Activated CD4-positive, alpha-beta T cell treated with anti-CD3 and anti-CD28 coated beads, Interleukin-2, amount 10 ng/mL, durations not matched to agents 24 days and 14 days (primary cell): Measurements from ENCODE around the gene SRC. TPM values are rescaled to one million over a fixed set of nuclear protein-coding genes. Genes with fewer than 3 reads are reported as not detected.

ENCODE experiments used
- DNase-seq: peaks from one replicate; pipeline ENCODE4 v3.0.0; 2022
- H3K27ac Mint-ChIP-seq: one replicate; pipeline ENCODE4 v1.8.0; 2022; ENCODE audit warnings: mild to moderate bottlenecking, mixed read lengths
- H3K27me3 Mint-ChIP-seq: one replicate; pipeline ENCODE4 v1.8.0; 2022; ENCODE audit warnings: mixed read lengths
- H3K36me3 Mint-ChIP-seq: one replicate; pipeline ENCODE4 v1.8.0; 2022; ENCODE audit warnings: low read depth, mild to moderate bottlenecking, mixed read lengths
- H3K4me1 Mint-ChIP-seq: one replicate; pipeline ENCODE4 v1.8.0; 2021; ENCODE audit warnings: mixed read lengths
- H3K4me3 Mint-ChIP-seq: one replicate; pipeline ENCODE4 v1.8.0; 2022; ENCODE audit warnings: mild to moderate bottlenecking, moderate library complexity, mixed read lengths
- H3K9me3 Mint-ChIP-seq: one replicate; pipeline ENCODE4 v1.8.0; 2021; ENCODE audit warnings: mixed read lengths
- intact Hi-C: fragments of 100-400 bp; cut with micrococcal nuclease; formaldehyde crosslinking; loops from one replicate; pipeline ENCODE4 v1.15.1; 2023
- total RNA-seq: library from RNA; stranded (reverse); gene quantifications from 2 replicates; pipeline ENCODE4 v1.2.3, GENCODE V29; 2022

Gene SRC
- total RNA-seq, 1 donor from 2014 or later: 5.4 TPM

DNA sequence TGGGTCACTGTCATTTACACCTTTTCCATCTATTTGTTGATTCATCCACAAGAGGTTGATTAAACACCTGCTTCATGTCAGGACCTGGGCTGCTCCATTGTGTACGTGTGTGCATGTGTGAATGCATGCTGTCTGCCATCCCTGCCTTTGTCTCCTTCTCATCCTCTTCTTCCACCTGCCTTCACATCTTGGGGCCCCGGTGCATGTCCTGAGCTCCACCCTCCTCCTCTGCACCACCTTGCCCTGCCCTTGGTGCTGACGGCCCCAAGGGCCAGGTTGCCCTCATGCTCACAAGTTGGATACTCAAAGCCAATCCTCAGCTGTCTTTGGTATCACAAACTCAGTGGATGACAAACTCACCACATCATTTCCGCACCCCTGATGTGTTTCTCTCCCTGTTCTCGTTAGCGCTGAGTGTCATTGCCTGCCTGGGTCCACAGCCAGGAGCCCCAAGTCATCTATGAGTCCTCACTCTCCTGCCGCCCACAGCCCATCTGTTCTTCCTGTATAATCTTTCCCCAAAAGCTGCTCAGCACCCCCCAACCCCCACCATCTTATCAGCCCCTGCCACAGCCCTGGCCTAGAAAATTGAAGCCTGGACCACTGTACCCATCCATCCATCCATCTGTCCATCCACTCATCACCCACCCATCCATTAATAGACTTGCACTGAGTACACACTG is 85.0 kb downstream of the SRC start:
- Mint-ChIP-seq H3K36me3 (no peaks in the 10 kb centered on the region), H3K27ac (no peak overlapping the region), H3K4me3 (no peak overlapping the region), H3K9me3 (no peaks in the 10 kb centered on the region), H3K4me1 (no peaks in the 10 kb centered on the region), H3K27me3 (no peaks in the 10 kb centered on the region)
- intact Hi-C loops: no loop called here
- DNase-seq: no peak

DNA sequence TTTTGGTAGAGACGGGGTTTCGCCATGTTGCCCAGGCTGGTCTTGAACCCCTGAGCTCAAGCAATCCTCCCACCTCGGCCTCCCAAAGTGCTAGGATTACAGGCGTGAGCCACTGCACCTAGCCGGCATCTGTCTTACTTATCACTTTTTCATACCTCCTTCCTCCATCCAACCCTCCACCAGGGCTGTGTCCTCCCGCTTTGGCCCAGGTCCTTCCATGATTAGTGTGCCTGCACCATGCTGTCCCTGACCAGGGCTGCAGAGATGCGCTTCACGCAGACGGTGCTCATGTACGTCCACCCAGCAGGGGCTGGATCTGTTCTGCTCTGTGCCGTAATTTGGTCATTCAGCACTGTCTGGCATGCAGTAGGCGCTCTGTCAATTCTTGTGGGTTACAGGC is 85.8 kb downstream of the SRC start:
- no peak for DNase-seq
- H3K4me3 Mint-ChIP-seq: no peak overlapping the region
- H3K9me3 Mint-ChIP-seq: no peaks in the 10 kb centered on the region
- H3K27ac Mint-ChIP-seq: no peak overlapping the region
- no peaks in the 10 kb centered on the region for H3K4me1 Mint-ChIP-seq
- intact Hi-C loops: no loop called here
- no peaks in the 10 kb centered on the region for H3K36me3 Mint-ChIP-seq
- H3K27me3 Mint-ChIP-seq: no peaks in the 10 kb centered on the region

DNA sequence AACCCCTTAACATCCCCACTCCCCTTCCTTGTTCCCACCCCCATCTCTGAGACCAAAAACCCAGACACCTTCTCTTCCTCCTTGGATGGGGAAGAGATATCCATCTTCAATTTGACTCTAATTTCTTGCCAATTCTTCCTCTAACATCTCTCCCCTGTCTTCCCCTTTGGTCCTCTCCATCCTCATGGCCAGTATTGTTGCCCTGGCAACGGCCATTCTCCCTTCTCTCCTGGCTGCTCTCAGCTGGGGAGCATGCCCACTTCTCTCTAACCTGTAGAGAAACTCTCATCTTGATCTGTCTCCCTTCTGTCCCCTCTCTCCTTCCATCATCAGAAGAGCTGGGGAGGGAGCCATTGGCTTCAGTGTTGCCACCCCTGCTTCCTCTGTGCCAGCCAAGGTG is 86.7 kb downstream of the SRC start:
- Mint-ChIP-seq H3K9me3 (no peaks in the 10 kb centered on the region), H3K4me3 (no peak overlapping the region)

DNA sequence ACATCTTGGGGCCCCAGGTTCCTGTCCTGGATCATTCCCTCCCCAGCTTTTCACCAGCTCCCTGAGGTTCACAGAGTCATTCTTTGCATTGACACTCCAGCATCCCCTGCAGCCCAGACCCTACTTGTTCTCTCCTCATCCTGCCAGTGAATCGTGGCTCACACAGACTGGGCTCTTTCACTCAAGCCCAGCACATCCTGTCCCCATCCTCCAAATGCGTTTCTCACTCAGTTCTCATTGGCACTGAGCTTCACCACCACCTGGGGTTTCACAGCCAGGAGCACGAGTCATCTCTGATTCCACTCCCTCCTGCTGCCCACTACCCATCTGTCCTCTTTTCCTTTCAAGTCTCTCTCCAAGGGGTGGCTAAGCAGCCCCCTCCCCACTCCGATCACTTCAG is 89.7 kb downstream of the SRC start:
- H3K27ac Mint-ChIP-seq: no peak overlapping the region
- no peaks in the 10 kb centered on the region for H3K36me3 Mint-ChIP-seq
- intact Hi-C loops: no loop called here
- DNase-seq: no peak
- no peak overlapping the region for H3K4me3 Mint-ChIP-seq
- H3K9me3 Mint-ChIP-seq: no peaks in the 10 kb centered on the region
- H3K27me3 Mint-ChIP-seq: no peaks in the 10 kb centered on the region
- H3K4me1 Mint-ChIP-seq: no peaks in the 10 kb centered on the region

More for the DNA sequence above, 86.7 kb downstream of the SRC start:
- H3K27ac Mint-ChIP-seq: no peak overlapping the region
- no peak for DNase-seq
- H3K27me3 Mint-ChIP-seq: no peaks in the 10 kb centered on the region
- no peaks in the 10 kb centered on the region for H3K4me1 Mint-ChIP-seq
- no peaks in the 10 kb centered on the region for H3K36me3 Mint-ChIP-seq
- intact Hi-C loops: no loop called here

DNA sequence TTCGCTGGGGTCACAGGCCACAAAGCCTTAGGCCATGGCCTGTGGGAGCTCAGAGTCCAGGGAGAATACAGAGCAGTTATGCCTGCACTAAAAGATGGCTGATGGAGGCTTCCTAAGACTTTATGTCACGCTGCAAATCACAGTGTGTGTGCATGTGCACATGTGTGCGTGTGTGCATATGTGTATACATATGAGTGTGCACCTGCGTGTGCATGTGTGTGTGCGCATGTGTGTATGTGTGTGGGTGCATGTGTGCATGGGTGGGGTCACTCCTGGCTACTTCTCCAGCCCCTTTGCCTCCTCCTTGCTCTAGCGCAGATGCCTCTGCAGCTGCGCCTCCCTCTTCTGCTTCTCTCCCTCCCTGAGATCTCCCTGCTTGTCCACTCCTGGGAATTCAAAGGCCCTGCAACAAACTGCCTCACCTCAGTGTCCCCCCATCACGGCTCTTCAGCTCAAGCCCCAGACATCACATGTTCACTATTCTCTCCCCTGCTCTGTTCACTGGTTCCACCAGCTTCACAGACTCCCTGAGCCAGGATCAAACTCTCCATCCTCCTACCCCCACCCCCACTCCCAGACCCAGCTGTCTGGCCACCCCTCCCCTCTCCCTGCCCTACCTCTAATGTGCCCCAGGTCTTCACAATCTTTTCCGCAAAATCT is 90.7 kb downstream of the SRC start:
- intact Hi-C loops: no loop called here
- no peaks in the 10 kb centered on the region for H3K4me1 Mint-ChIP-seq
- H3K27me3 Mint-ChIP-seq: no peaks in the 10 kb centered on the region
- no peaks in the 10 kb centered on the region for H3K9me3 Mint-ChIP-seq
- no peaks in the 10 kb centered on the region for H3K36me3 Mint-ChIP-seq
- H3K27ac Mint-ChIP-seq: no peak overlapping the region
- no peak for DNase-seq
- H3K4me3 Mint-ChIP-seq: no peak overlapping the region

DNA sequence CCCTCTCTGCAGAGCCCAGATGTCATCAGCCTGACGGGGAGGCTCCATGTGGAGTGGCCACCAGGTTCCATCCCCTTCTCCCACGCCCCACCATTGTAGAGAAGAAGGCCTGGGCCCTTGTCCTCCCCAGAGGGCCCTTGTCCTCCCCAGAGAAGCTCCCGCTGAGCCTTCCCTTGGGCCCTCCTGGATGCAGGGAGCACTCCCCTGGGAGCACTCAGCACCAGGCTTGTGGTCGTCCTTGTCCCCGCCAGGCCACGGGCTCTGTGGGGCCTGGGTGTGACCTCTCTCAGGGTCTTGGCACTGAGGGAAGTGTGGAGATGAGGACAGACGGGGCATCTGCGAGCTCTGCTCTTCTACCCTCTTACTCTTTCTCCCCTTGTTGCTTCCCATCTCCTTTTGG is 91.7 kb downstream of the SRC start:
- no peak overlapping the region for H3K27ac Mint-ChIP-seq
- no peaks in the 10 kb centered on the region for H3K4me1 Mint-ChIP-seq
- no peaks in the 10 kb centered on the region for H3K9me3 Mint-ChIP-seq
- no peaks in the 10 kb centered on the region for H3K27me3 Mint-ChIP-seq
- DNase-seq: no peak
- H3K36me3 Mint-ChIP-seq: no peaks in the 10 kb centered on the region
- no peak overlapping the region for H3K4me3 Mint-ChIP-seq
- intact Hi-C loops: no loop called here

DNA sequence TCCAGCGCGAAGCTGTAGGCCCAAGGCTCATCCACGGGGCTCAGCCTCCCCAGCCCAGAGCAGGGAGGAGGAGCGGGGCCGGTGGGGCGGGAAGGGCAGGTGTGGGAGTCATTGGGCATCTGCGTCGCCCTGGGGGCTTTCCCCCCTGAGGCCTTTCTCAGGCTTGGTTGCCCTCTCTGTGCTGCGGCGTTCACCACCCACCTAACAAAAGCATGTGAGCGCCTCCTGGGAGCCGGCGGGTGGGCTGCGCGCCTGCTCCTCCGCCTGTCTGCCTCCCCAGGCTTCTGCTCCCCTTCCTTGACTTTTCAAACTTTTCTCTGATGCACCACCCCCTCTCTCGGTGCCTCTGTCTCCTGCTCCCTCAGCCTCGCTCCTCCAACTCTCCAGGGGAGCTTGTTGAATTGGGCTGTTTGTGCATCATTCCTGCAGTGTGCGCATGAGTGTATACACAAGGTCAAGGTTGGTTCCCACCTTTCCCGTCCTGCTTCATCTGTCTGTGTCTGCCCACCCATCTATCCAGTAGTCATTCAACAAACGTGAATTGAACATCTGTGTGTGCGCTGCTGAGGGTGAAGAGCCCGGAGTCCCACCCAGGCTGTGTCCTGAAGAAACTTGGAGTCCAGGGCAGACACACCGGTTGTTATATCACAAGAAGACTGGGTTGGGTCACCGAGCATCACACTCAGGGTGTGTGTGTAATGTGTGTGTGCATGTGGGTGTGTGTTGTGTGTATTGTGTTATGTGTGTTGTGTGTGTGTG is 92.7 kb downstream of the SRC start:
- intact Hi-C loops: no loop called here
- no peaks in the 10 kb centered on the region for H3K36me3 Mint-ChIP-seq
- H3K4me1 Mint-ChIP-seq: no peaks in the 10 kb centered on the region
- no peaks in the 10 kb centered on the region for H3K9me3 Mint-ChIP-seq
- no peak overlapping the region for H3K4me3 Mint-ChIP-seq
- DNase-seq: no peak
- no peak overlapping the region for H3K27ac Mint-ChIP-seq
- no peaks in the 10 kb centered on the region for H3K27me3 Mint-ChIP-seq

DNA sequence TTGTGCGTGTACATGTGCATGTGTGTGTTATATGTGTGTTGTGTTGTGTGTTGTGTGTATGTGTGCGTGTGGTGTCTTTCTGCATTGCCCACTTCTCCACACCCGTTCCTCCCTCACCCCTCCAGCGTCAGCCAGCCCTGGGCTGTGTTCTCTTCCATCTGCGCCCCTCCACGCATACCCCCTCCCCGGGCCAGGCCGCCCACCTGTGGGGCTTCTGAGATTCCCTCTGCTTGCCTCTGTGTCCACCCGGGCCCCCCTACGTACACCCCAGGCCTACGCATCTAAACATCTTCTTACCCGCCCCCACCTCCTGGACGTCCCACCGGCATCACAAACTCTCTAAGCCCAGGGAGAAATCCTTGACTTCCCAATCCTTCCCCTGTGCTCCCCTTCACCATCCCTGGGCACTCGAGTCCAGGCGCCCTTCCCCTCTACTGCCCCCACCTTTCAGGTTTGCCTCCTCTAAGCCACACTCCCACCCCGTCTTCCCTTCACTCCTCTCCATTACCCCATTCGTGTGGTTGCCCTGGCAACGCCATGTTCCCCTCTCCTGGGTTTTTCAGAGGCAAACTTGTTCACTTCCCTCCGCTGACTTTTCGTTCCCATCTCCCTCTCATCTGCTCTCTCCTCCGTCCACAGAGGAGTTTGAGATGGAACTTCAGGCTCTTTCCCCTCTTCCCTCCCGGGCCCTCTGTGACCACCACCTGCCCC is 93.4 kb downstream of the SRC start:
- H3K4me3 Mint-ChIP-seq: no peak overlapping the region
- H3K9me3 Mint-ChIP-seq: no peaks in the 10 kb centered on the region
- H3K27ac Mint-ChIP-seq: no peak overlapping the region
- intact Hi-C loops: no loop called here
- no peaks in the 10 kb centered on the region for H3K36me3 Mint-ChIP-seq
- no peaks in the 10 kb centered on the region for H3K4me1 Mint-ChIP-seq
- DNase-seq: no peak
- H3K27me3 Mint-ChIP-seq: no peaks in the 10 kb centered on the region

DNA sequence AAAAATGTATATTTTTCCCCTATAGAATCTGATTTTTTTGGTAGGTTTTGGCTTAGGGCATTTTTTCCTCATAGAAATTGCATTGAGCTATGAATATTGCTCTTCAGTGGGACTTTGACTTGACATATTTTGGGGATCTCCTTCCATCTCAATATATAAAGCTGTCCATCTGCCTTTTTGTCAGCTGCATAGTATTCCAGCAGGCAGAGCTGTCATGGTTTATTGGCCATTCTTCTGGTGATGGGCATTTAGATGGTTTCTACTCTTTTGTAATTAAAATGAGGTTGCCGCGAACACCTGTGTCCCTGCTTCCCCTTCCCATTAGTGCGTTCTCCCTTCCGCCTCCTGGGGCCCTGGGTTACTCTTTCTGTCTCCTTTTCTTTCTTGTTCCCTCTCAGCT is 95.1 kb downstream of the SRC start:
- no peak overlapping the region for H3K4me3 Mint-ChIP-seq
- no peaks in the 10 kb centered on the region for H3K9me3 Mint-ChIP-seq
- intact Hi-C loops: no loop called here
- no peak overlapping the region for H3K27ac Mint-ChIP-seq
- DNase-seq: no peak
- no peaks in the 10 kb centered on the region for H3K4me1 Mint-ChIP-seq
- no peaks in the 10 kb centered on the region for H3K36me3 Mint-ChIP-seq
- H3K27me3 Mint-ChIP-seq: no peaks in the 10 kb centered on the region

DNA sequence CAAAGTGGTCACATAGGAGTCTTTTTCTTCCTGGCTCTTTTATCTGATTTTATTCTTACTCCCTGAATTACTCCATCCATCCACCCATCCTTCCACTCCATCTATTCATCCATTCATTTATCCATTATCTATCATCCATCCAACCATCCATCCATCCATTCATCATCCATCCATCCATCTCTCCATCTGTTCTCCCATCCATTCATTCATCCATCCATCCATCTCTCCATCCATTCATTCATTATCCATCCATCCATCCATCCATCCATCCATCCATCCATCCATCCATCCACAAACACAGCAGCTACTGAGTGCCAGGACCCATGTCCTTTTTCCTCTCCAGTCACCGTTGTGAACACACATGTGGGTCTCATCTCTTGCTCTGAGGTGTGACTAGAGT is 96.6 kb downstream of the SRC start:
- DNase-seq: no peak
- Mint-ChIP-seq H3K27ac (no peak overlapping the region), H3K4me3 (no peak overlapping the region), H3K4me1 (no peaks in the 10 kb centered on the region), H3K27me3 (no peaks in the 10 kb centered on the region), H3K9me3 (no peaks in the 10 kb centered on the region), H3K36me3 (no peaks in the 10 kb centered on the region)
- intact Hi-C loops: no loop called here

DNA sequence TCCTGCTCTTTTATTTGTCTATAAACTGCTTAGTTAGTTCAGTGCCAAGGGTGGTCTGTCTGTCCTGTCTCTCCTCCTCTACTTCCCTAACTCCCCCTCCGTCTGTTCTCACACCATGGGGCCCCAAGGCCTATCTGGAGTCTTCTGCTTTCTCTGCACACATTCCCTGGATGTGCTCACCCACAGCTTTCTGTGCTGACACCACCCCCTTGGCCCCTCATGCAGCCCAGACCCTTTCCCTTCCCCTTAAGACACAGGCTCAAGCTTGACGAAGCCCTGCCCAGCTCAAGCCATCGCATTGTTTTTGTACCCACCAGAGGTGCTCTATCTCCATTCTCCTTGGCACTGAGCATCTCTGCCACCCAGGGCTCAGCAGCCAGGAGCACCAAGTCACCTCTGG is 97.0 kb downstream of the SRC start:
- Mint-ChIP-seq H3K9me3 (no peaks in the 10 kb centered on the region), H3K27ac (no peak overlapping the region), H3K27me3 (no peaks in the 10 kb centered on the region), H3K4me1 (no peaks in the 10 kb centered on the region), H3K36me3 (no peaks in the 10 kb centered on the region), H3K4me3 (no peak overlapping the region)
- intact Hi-C loops: no loop called here
- no peak for DNase-seq

DNA sequence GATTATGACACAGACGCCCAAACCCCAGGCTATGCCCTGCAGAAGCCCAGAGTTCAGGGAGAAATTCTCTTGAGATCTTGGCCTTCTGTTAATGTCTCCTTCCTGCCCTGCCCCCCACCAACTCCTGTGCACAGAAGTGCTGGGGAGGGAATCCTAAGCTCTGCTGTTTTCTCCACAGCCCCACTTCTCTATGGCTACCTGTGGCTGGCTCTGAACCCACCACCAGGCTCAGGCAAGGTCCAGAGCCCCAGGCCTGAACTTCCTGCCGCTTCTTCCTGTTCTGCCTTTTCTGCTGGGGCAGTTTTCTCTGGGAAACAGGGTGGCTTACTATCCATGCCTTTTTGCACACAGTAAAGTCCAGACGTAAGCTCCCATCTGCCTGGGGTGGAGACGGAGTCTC is 97.7 kb downstream of the SRC start:
- Mint-ChIP-seq H3K27me3 (no peaks in the 10 kb centered on the region), H3K36me3 (no peaks in the 10 kb centered on the region), H3K9me3 (no peaks in the 10 kb centered on the region), H3K4me1 (no peaks in the 10 kb centered on the region), H3K4me3 (no peak overlapping the region), H3K27ac (no peak overlapping the region)
- DNase-seq: no peak
- intact Hi-C loops: no loop called here

DNA sequence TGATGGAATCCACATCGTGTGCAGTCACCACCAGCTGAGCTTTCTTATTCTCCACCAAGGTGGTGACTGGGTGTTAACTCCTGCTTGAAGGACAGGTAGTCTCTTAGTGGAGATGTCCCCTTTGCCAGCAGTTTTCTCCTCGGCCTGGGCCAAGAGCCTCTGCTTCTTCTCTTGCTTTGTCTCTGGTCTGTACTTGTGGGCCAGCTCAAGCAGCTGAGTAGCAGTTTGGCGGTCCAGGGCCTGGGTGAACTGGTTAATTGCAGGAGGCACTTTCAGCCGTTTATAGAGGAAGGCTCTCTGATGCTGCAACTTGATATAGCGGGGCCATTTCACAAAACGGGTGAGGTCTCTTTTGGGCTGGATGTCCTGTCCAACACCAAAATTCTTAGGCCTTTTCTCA is 99.1 kb downstream of the SRC start:
- no peaks in the 10 kb centered on the region for H3K36me3 Mint-ChIP-seq
- intact Hi-C loops: no loop called here

More for the DNA sequence above, 99.1 kb downstream of the SRC start:
- Mint-ChIP-seq H3K27ac (no peak overlapping the region), H3K4me1 (no peaks in the 10 kb centered on the region), H3K4me3 (no peak overlapping the region), H3K9me3 (no peaks in the 10 kb centered on the region), H3K27me3 (no peaks in the 10 kb centered on the region)
- DNase-seq: no peak
